Natural killer cell (primary cell): ENCODE results near the gene ZNF611. TPM values are rescaled to one million over a fixed set of nuclear protein-coding genes. Genes with fewer than 3 reads are reported as not detected.

Experiments
- ATAC-seq, 3 donors: fragments of 150-1000 bp in 2 of 3; fragments of 200-7000 bp in 1 of 3; cut with Tn5 transposase; 1 replicate in 1 of 3; 2 replicates in 2 of 3; pipeline ENCODE4 v1.10.0; 2021; ENCODE audit warnings: mild to moderate bottlenecking in 2 of 3, moderate library complexity in 2 of 3
- DNase-seq, 2 donors: peaks; one replicate each; pipeline versions ENCODE4 v3.0.0 to v3.0.0-alpha.2; 2013 to 2021; ENCODE audit warnings: mixed read lengths in 1 of 2
- H3K27ac ChIP-seq: one replicate; pipeline ENCODE4 v1.5.1; 2013; ENCODE audit warnings: mild to moderate bottlenecking, low read length
- H3K27me3 ChIP-seq: one replicate; pipeline ENCODE4 v1.6.1; 2013; ENCODE audit warnings: low read length; ENCODE audit not compliant: control insufficient read depth, insufficient read depth
- H3K36me3 ChIP-seq: one replicate; pipeline ENCODE4 v1.6.1; 2013; ENCODE audit warnings: low read length; ENCODE audit not compliant: control insufficient read depth, insufficient read depth
- H3K4me1 ChIP-seq: one replicate; pipeline ENCODE4 v1.6.1; 2013; ENCODE audit warnings: low read length; ENCODE audit not compliant: control insufficient read depth, insufficient read depth
- H3K4me3 ChIP-seq: one replicate; pipeline ENCODE4 v1.5.1; 2013; ENCODE audit warnings: low read length
- H3K9me3 ChIP-seq: one replicate; pipeline ENCODE4 v1.6.1; 2013; ENCODE audit warnings: low read length; ENCODE audit not compliant: control insufficient read depth, insufficient read depth
- H3K27ac Mint-ChIP-seq, 2 donors: one replicate each; pipeline ENCODE4 v1.8.0; 2022; ENCODE audit warnings: mild to moderate bottlenecking in 2 of 2, mixed read lengths in 2 of 2, moderate library complexity in 1 of 2
- H3K27me3 Mint-ChIP-seq, 2 donors: one replicate each; pipeline ENCODE4 v1.8.0; 2022; ENCODE audit warnings: low read depth in 2 of 2, mixed read lengths in 2 of 2
- H3K36me3 Mint-ChIP-seq: one replicate; pipeline ENCODE4 v1.8.0; 2022; ENCODE audit warnings: mixed read lengths
- H3K4me1 Mint-ChIP-seq, 2 donors: one replicate each; pipeline ENCODE4 v1.8.0; 2022; ENCODE audit warnings: mixed read lengths in 2 of 2
- H3K4me3 Mint-ChIP-seq: one replicate; pipeline ENCODE4 v1.8.0; 2022; ENCODE audit warnings: mild to moderate bottlenecking, moderate library complexity, mixed read lengths
- H3K9me3 Mint-ChIP-seq, 2 donors: one replicate each; pipeline ENCODE4 v1.8.0; 2022; ENCODE audit warnings: mixed read lengths in 2 of 2
- WGBS: methylation state at CpG from one replicate; pipeline ENCODE4 v1.1.7; 2013; ENCODE audit warnings: missing lambda C conversion rate; ENCODE audit not compliant: insufficient coverage; 5-methylcytosine and 5-hydroxymethylcytosine counted together
- intact Hi-C: fragments of 100-400 bp; cut with micrococcal nuclease; formaldehyde crosslinking; loops from one replicate; pipeline ENCODE4 v1.14.2; 2022
- total RNA-seq, 4 donors: library from RNA; stranded (reverse); fragments of 120-200 nt in 1 of 4; gene quantifications; one replicate each; pipeline versions ENCODE4 v1.2.3 to v1.2.4, GENCODE V29; 2013 to 2022
- TF ChIP-seq, protein P1 (sequence below): fragments of 200-600 bp; IDR thresholded peaks from one replicate; pipeline ENCODE4 v1.8.0; 2022; ENCODE audit warnings: antibody characterized with exemption

The ZNF611 gene
- total RNA-seq, 3 donors from 2014 or later (not counting 1 experiment from before 2014, with no cell fraction given) = 41.2 to 58.0 (median 44.2) TPM

DNA sequence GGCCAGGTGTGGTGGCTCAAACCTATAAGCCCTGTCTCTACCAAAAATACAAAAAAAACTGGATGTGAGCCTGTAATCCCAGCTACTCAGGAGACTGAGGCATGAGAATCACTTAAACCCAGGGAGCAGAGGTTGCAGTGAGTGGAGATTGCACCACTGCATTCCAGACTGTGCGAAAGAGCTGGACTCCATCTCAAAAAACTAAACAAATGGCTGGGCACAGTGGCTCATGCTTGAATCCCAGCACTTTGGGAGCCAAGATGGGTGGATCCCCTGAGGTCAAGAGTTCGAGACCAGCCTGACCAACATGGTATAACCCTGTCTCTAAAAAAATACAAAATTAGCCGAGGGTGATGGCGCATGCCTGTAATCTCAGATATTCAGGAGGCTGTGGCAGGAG lies 61.8 kb downstream of the ZNF611 start:
- Mint-ChIP-seq H3K9me3 (no peaks in the 10 kb centered on the region), H3K27ac (peak overlapping the region; percentile 48 to 61), H3K27me3 (no peaks in the 10 kb centered on the region), H3K36me3 (no peaks in the 10 kb centered on the region), H3K4me1 (peaks cover 37 to 41% of the 10 kb centered on the region in 2 donors), H3K4me3 (peak overlapping the region; percentile 21)
- no peaks in the 10 kb centered on the region for H3K36me3 ChIP-seq
- no peaks in the 10 kb centered on the region for H3K9me3 ChIP-seq
- WGBS = 93% methylated on average over 4 of the region's 4 CpGs
- DNase-seq (no peak), ATAC-seq (no peak)
- H3K27ac ChIP-seq = no peak overlapping the region
- intact Hi-C loops = no loop called here
- H3K4me3 ChIP-seq = no peak overlapping the region
- TF ChIP-seq, protein P1, sequence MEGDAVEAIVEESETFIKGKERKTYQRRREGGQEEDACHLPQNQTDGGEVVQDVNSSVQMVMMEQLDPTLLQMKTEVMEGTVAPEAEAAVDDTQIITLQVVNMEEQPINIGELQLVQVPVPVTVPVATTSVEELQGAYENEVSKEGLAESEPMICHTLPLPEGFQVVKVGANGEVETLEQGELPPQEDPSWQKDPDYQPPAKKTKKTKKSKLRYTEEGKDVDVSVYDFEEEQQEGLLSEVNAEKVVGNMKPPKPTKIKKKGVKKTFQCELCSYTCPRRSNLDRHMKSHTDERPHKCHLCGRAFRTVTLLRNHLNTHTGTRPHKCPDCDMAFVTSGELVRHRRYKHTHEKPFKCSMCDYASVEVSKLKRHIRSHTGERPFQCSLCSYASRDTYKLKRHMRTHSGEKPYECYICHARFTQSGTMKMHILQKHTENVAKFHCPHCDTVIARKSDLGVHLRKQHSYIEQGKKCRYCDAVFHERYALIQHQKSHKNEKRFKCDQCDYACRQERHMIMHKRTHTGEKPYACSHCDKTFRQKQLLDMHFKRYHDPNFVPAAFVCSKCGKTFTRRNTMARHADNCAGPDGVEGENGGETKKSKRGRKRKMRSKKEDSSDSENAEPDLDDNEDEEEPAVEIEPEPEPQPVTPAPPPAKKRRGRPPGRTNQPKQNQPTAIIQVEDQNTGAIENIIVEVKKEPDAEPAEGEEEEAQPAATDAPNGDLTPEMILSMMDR = no peak
- H3K4me1 ChIP-seq = peaks cover 14% of the 10 kb centered on the region
- no peaks in the 10 kb centered on the region for H3K27me3 ChIP-seq

GRCh38 chr19:52670046-52670445 lies 64.8 kb downstream of the ZNF611 start:
- Mint-ChIP-seq H3K27me3 (no peaks in the 10 kb centered on the region), H3K4me1 (peaks cover 23 to 31% of the 10 kb centered on the region in 2 donors), H3K4me3 (no peak overlapping the region), H3K27ac (peak overlapping the region in 1 of 2 donors; percentile 12), H3K9me3 (no peaks in the 10 kb centered on the region), H3K36me3 (no peaks in the 10 kb centered on the region)
- H3K9me3 ChIP-seq = no peaks in the 10 kb centered on the region
- peaks cover 14% of the 10 kb centered on the region for H3K4me1 ChIP-seq
- intact Hi-C loops = no loop called here
- TF ChIP-seq, protein P1 = no peak
- no peak overlapping the region for H3K27ac ChIP-seq
- no peak overlapping the region for H3K4me3 ChIP-seq
- WGBS = 96% methylated on average over 3 of the region's 4 CpGs
- no peaks in the 10 kb centered on the region for H3K36me3 ChIP-seq
- DNase-seq = no peak
- H3K27me3 ChIP-seq = no peaks in the 10 kb centered on the region
- ATAC-seq = no peak

DNA sequence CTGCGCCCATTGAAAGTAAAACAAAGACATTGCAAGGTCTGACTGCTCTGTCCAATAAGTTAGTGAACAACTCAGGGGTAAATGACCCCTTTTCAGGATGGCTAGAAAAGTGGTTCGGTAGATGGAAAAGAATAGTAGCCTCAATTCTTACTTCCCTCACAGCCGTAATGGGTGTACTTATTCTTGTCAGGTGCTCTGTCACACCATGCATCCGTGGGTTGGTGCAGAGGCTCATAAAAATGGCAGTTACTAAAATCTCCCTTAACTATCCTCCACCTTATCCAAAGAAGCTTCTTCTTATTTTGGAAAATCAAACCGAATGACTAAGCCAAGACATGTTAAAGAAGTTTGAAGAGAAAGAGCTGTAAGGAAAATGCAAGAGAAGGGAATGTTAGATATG lies 65.3 kb downstream of the ZNF611 start:
- Histone ChIP-seq H3K27me3 (no peaks in the 10 kb centered on the region), H3K36me3 (no peaks in the 10 kb centered on the region), H3K4me3 (no peak overlapping the region), H3K4me1 (peaks cover 11% of the 10 kb centered on the region), H3K27ac (no peak overlapping the region), H3K9me3 (no peaks in the 10 kb centered on the region)
- TF ChIP-seq, protein P1 = no peak
- DNase-seq (no peak), ATAC-seq (no peak)
- Mint-ChIP-seq H3K4me3 (no peak overlapping the region), H3K9me3 (no peaks in the 10 kb centered on the region), H3K27ac (peak overlapping the region in 1 of 2 donors; percentile 12), H3K27me3 (no peaks in the 10 kb centered on the region), H3K36me3 (no peaks in the 10 kb centered on the region), H3K4me1 (peaks cover 18 to 26% of the 10 kb centered on the region in 2 donors)
- WGBS = 94% methylated on average over 4 of the region's 5 CpGs
- intact Hi-C loops = no loop called here

GRCh38 chr19:52667972-52668371 lies 66.9 kb downstream of the ZNF611 start:
- no peaks in the 10 kb centered on the region for H3K27me3 ChIP-seq
- no peak overlapping the region for H3K27ac ChIP-seq
- intact Hi-C loops = no loop called here
- no peaks in the 10 kb centered on the region for H3K36me3 ChIP-seq
- no peak for DNase-seq
- H3K27ac Mint-ChIP-seq = no peak overlapping the region
- no peaks in the 10 kb centered on the region for H3K27me3 Mint-ChIP-seq
- no peaks in the 10 kb centered on the region for H3K9me3 Mint-ChIP-seq
- H3K4me3 Mint-ChIP-seq = no peak overlapping the region
- H3K4me1 Mint-ChIP-seq = peaks cover 6 to 14% of the 10 kb centered on the region in 2 donors
- no peaks in the 10 kb centered on the region for H3K9me3 ChIP-seq
- 98% methylated on average over 5 of the region's 6 CpGs for WGBS
- no peak overlapping the region for H3K4me3 ChIP-seq
- H3K36me3 Mint-ChIP-seq = no peaks in the 10 kb centered on the region
- peaks cover under 1% of the 10 kb centered on the region for H3K4me1 ChIP-seq
- TF ChIP-seq, protein P1 = no peak
- no peak for ATAC-seq
